OCI-LY7 (cell line): ENCODE measurements around the gene COL23A1.

Source experiments
- CTCF ChIP-seq: fragments of 200-600 bp; sonication (generic); conservative IDR thresholded peaks from 2 replicates; pipeline ENCODE4 v1.5.1; 2014; ENCODE audit warnings: mild to moderate bottlenecking, antibody characterized with exemption, low read length, moderate library complexity, mixed read lengths
- EZH2phosphoT487 ChIP-seq: fragments of 200-600 bp; sonication (generic); IDR thresholded peaks from 2 replicates; pipeline ENCODE4 v1.6.1; 2018; ENCODE audit warnings: low read depth, borderline replicate concordance, mild to moderate bottlenecking, mixed run types, antibody characterized with exemption, low read length, moderate library complexity, mixed read lengths

GRCh38 chr5:178383301-178383918 is 206.8 kb downstream of the COL23A1 start:
- TF ChIP-seq EZH2phosphoT487 (no peak), CTCF (no peak)
